HG03520 (cell line): ENCODE measurements around the gene CKS2.

Experiments used
- ATAC-seq: cut with Tn5 transposase; IDR thresholded peaks from one replicate; pipeline ENCODE4 v1.9.1; 2021; ENCODE audit warnings: mild to moderate bottlenecking, moderate library complexity; ENCODE audit not compliant: unreplicated experiment

The CKS2 gene

DNA sequence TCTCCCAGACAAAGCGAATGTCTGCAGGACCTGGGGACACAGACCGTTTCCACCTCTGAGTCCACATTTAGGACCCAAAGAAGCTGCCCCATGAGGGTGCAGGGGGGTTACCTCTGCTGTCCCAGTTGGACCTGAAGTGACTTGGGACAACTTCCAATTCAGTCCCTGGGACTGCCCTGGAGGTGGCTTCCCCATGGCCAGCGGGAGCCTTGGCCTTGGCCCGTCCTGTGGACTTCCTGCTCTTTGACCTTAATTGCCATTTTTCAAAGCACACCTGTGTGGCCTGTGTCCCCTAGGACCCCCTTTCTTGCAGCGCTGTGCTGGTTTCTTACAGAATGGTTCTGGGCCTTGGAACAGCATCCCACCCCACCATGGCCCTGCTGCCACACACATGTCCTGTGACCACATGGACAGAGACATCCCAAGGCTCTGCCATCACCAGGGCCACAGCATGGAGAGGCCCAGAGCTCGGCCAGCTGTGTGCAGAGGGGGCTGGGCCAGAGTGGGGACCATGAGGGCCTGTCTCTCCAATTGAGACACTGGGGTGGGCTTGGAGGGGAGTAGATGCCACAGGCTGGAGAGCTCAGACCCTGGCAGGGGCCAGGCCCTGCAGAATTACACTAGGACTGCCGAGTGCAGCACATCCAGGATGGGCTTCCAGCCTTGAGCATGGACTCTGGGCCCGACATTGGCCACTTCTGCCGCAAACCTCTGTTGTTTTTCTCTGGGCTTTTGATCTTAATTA is 53.1 kb downstream of the CKS2 start:
- ATAC-seq, result no peak

- ATAC-seq, result no peak
Observed at GRCh38 chr9:89364666-89365531, 53.9 kb downstream of the CKS2 start.

- no peak for ATAC-seq
Observed at GRCh38 chr9:89365532-89365912, 54.5 kb downstream of the CKS2 start.
